Brain microvascular endothelial cell (primary cell): ENCODE measurements around the gene CT45A7.
"Not testable (repeated sequence)": the region's sequence is repeated elsewhere in the genome, so short reads cannot be mapped to it uniquely, and the experiment has no call there.

Source experiments
- DNase-seq: peaks from one replicate; pipeline ENCODE4 v3.0.0-alpha.2; 2020
- H3K27ac ChIP-seq: fragments of 250-450 bp; sonication (Bioruptor Pico); 2 replicates; pipeline ENCODE4 v1.5.1; 2020; ENCODE audit warnings: mild to moderate bottlenecking, moderate library complexity
- H3K27me3 ChIP-seq: fragments of 250-450 bp; sonication (Bioruptor Pico); replicated peaks from 2 replicates; pipeline ENCODE4 v1.5.1; 2020; ENCODE audit warnings: mild to moderate bottlenecking
- H3K36me3 ChIP-seq: fragments of 250-450 bp; sonication (Bioruptor Pico); replicated peaks from 2 replicates; pipeline ENCODE4 v1.5.1; 2020; ENCODE audit warnings: mild to moderate bottlenecking
- H3K4me3 ChIP-seq: 2 replicates; pipeline ENCODE4 v1.5.1; 2011; ENCODE audit warnings: low read depth, mild to moderate bottlenecking, control low read depth, low read length, moderate library complexity
- in situ Hi-C: cut with HindIII; loops from 2 replicates; pipeline ENCODE4 v1.10.0; 2017; ENCODE audit warnings: low sequenced_read_pairs, low pct_ligation_motif_present

The CT45A7 gene

GRCh38 chrX:135837180-135837579 is at the start of gene CT45A7:
Gene CT45A7 (minus strand): TSS chrX:135837280. CDS start chrX:135833533, 3,747 bp downstream.
- in situ Hi-C loops, H3K36me3 ChIP-seq, H3K4me3 ChIP-seq, H3K27me3 ChIP-seq, DNase-seq, H3K27ac ChIP-seq: not testable (repeated sequence)

GRCh38 chrX:135882741-135883140 is 45.7 kb upstream of the CT45A7 start:
- H3K36me3 ChIP-seq, H3K27me3 ChIP-seq, DNase-seq, in situ Hi-C loops, H3K27ac ChIP-seq, H3K4me3 ChIP-seq: not testable (repeated sequence)

GRCh38 chrX:135871712-135872111 is 34.6 kb upstream of the CT45A7 start, which contains the start of gene CT45A9:
Gene CT45A9 (minus strand): TSS chrX:135871812. CDS start chrX:135868061, 3,751 bp downstream.
- H3K27me3 ChIP-seq, in situ Hi-C loops, H3K4me3 ChIP-seq, H3K36me3 ChIP-seq, H3K27ac ChIP-seq, DNase-seq: not testable (repeated sequence)

- H3K27me3 ChIP-seq, DNase-seq, H3K4me3 ChIP-seq, H3K36me3 ChIP-seq, in situ Hi-C loops, H3K27ac ChIP-seq: not testable (repeated sequence)
These were observed 17.4 kb upstream of the CT45A7 start, which contains the start of gene CT45A8 for GRCh38 chrX:135854438-135854837. Gene CT45A8 (minus strand): TSS chrX:135854538. CDS start chrX:135850783, 3,755 bp downstream.

GRCh38 chrX:135819912-135820311 is 17.2 kb downstream of the CT45A7 start, which contains the start of gene CT45A2:
Gene CT45A2 (minus strand): TSS chrX:135820012. CDS start chrX:135816265, 3,747 bp downstream.
- H3K4me3 ChIP-seq, in situ Hi-C loops, H3K27ac ChIP-seq, H3K27me3 ChIP-seq, DNase-seq, H3K36me3 ChIP-seq: not testable (repeated sequence)

GRCh38 chrX:135802687-135803086 is 34.4 kb downstream of the CT45A7 start, which contains the start of gene CT45A6:
Gene CT45A6 (minus strand): TSS chrX:135802787. CDS start chrX:135798993, 3,794 bp downstream.
- H3K36me3 ChIP-seq, in situ Hi-C loops, H3K27me3 ChIP-seq, DNase-seq, H3K4me3 ChIP-seq, H3K27ac ChIP-seq: not testable (repeated sequence)

- H3K27ac ChIP-seq, in situ Hi-C loops, H3K27me3 ChIP-seq, H3K4me3 ChIP-seq, DNase-seq, H3K36me3 ChIP-seq: not testable (repeated sequence)
These were observed 51.7 kb downstream of the CT45A7 start, which contains the start of gene CT45A5 for GRCh38 chrX:135785403-135785802. Gene CT45A5 (minus strand): TSS chrX:135785503. CDS start chrX:135781729, 3,774 bp downstream.
